Right forelimb (tissue), 1 donor: Measurements from ENCODE around the gene CHMP3.
A peak's percentile ranks its signal among the peaks of the same experiment; 100 is the strongest.

Experiments
- DNase-seq: peaks from one replicate; pipeline ENCODE4 v3.0.0-alpha.2; 2018

Gene CHMP3

DNA sequence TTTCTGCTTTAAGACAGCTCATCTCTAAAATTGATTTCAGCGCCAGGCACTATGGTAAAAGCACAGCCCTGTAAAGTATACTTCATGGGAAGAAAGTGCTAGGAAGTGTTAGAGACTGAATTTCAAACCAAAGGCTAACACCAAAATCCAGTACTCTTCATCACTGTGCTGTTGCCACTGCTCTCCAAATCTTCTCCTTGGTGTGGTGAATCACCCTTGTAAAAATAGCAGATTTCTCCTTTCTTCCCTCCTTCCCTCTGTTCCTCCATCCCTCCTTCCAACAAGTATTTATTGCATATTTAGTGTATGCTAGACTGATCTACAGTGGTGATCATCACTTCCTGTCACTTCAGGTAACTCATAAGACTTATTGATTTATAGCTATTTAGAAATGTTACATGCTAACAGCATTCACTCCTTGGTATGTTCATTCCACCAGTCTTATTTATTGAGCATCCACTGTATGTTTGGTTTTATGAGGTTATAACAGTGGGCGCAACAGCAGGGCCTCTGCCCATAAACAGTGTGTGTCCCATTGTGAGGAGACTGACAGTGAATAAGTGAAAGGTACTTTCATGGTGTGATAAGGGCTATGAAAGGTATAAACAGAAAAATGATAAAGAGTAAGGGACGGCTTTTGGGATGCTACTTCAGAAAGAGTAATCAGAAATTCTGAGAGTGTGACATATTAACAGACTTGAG, 102.0 kb downstream of the CHMP3 start:
- no peak for DNase-seq

DNA sequence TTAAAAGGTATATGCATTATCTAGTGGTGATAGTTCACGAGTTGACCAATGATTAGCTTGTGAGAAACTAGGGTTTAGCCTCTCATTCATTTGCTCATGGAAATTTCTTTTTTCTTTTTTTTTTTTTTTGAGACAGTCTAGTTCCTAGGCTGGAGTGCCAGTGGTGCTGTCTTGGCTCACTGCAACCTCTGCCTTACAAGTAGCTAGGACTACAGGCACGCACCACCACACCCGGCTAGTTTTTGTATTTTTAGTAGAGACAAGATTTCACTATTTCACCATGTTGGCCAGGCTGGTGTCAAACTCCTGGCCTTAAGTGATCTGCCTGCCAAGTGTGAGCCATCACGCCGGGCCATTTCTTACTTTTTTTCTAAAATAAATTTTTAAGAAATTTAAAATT, 108.1 kb downstream of the CHMP3 start:
- DNase-seq, result no peak

DNA sequence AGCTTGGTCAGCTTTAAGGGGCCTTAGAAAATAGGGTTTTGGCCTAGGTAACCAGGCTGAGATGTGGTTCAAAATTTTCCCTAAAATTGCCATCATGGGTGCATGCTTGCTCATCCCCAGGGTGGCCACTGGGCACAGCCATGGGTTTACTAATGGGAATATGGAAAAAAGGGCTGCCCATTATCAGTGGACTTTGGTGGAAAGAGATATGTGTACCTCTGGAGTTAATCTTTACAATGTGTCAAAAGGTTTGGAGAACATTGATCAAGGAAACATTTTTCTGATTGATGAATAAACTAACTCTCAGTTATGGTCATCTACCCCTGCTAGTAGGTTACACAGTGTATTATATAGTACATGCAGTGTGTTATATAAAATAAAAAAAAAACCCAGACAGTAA, 109.0 kb downstream of the CHMP3 start:
- DNase-seq, result no peak

- peak; percentile 68 for DNase-seq
These were observed 109.4 kb downstream of the CHMP3 start for GRCh38 chr2:86453836-86454235.
